Left lung (tissue), 10 donors: ENCODE results near the gene C1QTNF8. TPM values are rescaled to one million over a fixed set of nuclear protein-coding genes. Genes with fewer than 3 reads are reported as not detected.

ENCODE experiments used
- ATAC-seq: fragments of 200-7000 bp; cut with Tn5 transposase; one replicate; pipeline ENCODE4 v1.9.1; 2020; ENCODE audit warnings: moderate library complexity
- DNase-seq, 4 donors: peaks; one replicate each; pipeline ENCODE4 v3.0.0-alpha.2; 2013 to 2020
- H3K27ac ChIP-seq, 2 donors: fragments of 200-600 bp; sonication (generic) in 1 of 2; one replicate each; pipeline versions ENCODE4 v1.5.0 to v1.8.0; 2020 to 2021
- H3K27me3 ChIP-seq, 2 donors: fragments of 200-600 bp; sonication (generic) in 1 of 2; one replicate each; pipeline versions ENCODE4 v1.5.0 to v1.8.0; 2020 to 2021
- H3K36me3 ChIP-seq, 2 donors: fragments of 200-600 bp; sonication (generic) in 1 of 2; one replicate each; pipeline versions ENCODE4 v1.5.0 to v1.8.0; 2020 to 2021
- H3K4me1 ChIP-seq, 2 donors: fragments of 200-600 bp; one replicate each; pipeline ENCODE4 v1.8.0; 2021
- H3K4me3 ChIP-seq, 2 donors: fragments of 200-600 bp; sonication (generic) in 1 of 2; one replicate each; pipeline versions ENCODE4 v1.5.0 to v1.8.0; 2020 to 2021; ENCODE audit warnings: mild to moderate bottlenecking in 1 of 2
- H3K9me3 ChIP-seq, 2 donors: fragments of 200-600 bp; sonication (generic) in 1 of 2; one replicate each; pipeline versions ENCODE4 v1.5.0 to v1.8.0; 2020 to 2021
- CTCF ChIP-seq, 2 donors: fragments of 200-600 bp; sonication (generic) in 1 of 2; IDR thresholded peaks; one replicate each; pipeline versions ENCODE4 v1.5.0 to v1.8.0; 2021; ENCODE audit warnings: antibody characterized with exemption in 2 of 2
- intact Hi-C, 2 donors: fragments of 100-400 bp; cut with DNase I; formaldehyde crosslinking; loops; one replicate each; pipeline versions ENCODE4 v1.11.2 to v1.14.2; 2022
- polyA plus RNA-seq, 6 donors: library from polyadenylated mRNA; unstranded; fragments of 120-200 nt; gene quantifications; one replicate each; pipeline ENCODE4 v1.2.1, GENCODE V29; 2013; ENCODE audit not compliant: insufficient read length in 6 of 6
- total RNA-seq, 2 donors: library from RNA; stranded (reverse); fragmentation: NEBNext Ultra II Directional; extraction: Animal tissue kit (Norgen Biotek cat#: 25700); gene quantifications; one replicate each; pipeline ENCODE4 v1.2.1, GENCODE V29; 2021
- donor health status: DM: no; HTN: yes; CAD: no.
- donor health status: DM: no; HTN: no; CAD: no.

Gene C1QTNF8
- total and polyA plus RNA-seq, 8 donors, result 0.10 to 0.23 (median 0.10) TPM; not detected in 5

GRCh38 chr16:1053700-1054368 is 42.2 kb downstream of the C1QTNF8 start:
- Histone ChIP-seq H3K36me3 (no peaks in the 10 kb centered on the region), H3K27me3 (peaks cover 0 to 95% of the 10 kb centered on the region in 2 donors), H3K27ac (no peak overlapping the region), H3K4me3 (no peak overlapping the region), H3K4me1 (no peaks in the 10 kb centered on the region), H3K9me3 (peaks cover 0 to 3% of the 10 kb centered on the region in 2 donors)
- TF ChIP-seq CTCF (IDR thresholded peaks at IDR 0.05), result no peak
- no peak for DNase-seq
- intact Hi-C loops, result no loop called here
- ATAC-seq, result no peak

- no peak for DNase-seq
- intact Hi-C loops, result no loop called here
- Histone ChIP-seq H3K4me3 (no peak overlapping the region), H3K27ac (no peak overlapping the region), H3K4me1 (no peaks in the 10 kb centered on the region), H3K36me3 (no peaks in the 10 kb centered on the region), H3K27me3 (peaks cover 0 to 95% of the 10 kb centered on the region in 2 donors), H3K9me3 (peaks cover 0 to 2% of the 10 kb centered on the region in 2 donors)
- ATAC-seq, result no peak
- no peak for TF ChIP-seq CTCF (IDR thresholded peaks at IDR 0.05)
Measured at GRCh38 chr16:1053121-1053521, 42.9 kb downstream of the C1QTNF8 start.

GRCh38 chr16:1052721-1053120 is 43.3 kb downstream of the C1QTNF8 start:
- ATAC-seq (no peak), DNase-seq (no peak)
- Histone ChIP-seq H3K4me3 (no peak overlapping the region), H3K36me3 (no peaks in the 10 kb centered on the region), H3K9me3 (peaks cover 0 to 2% of the 10 kb centered on the region in 2 donors), H3K27me3 (peaks cover 0 to 95% of the 10 kb centered on the region in 2 donors), H3K27ac (no peak overlapping the region), H3K4me1 (no peaks in the 10 kb centered on the region)
- no peak for TF ChIP-seq CTCF (IDR thresholded peaks at IDR 0.05)
- intact Hi-C loops, result no loop called here

GRCh38 chr16:1051446-1051845 is 44.6 kb downstream of the C1QTNF8 start:
- intact Hi-C loops, result no loop called here
- H3K4me1 ChIP-seq, result no peaks in the 10 kb centered on the region

GRCh38 chr16:1050921-1051320 is 45.1 kb downstream of the C1QTNF8 start:
- intact Hi-C loops, result no loop called here
- DNase-seq, result no peak
- Histone ChIP-seq H3K36me3 (no peaks in the 10 kb centered on the region), H3K27me3 (peaks cover 2 to 100% of the 10 kb centered on the region in 2 donors), H3K9me3 (no peaks in the 10 kb centered on the region), H3K27ac (no peak overlapping the region), H3K4me3 (no peak overlapping the region), H3K4me1 (no peaks in the 10 kb centered on the region)
- no peak for ATAC-seq
- no peak for TF ChIP-seq CTCF (IDR thresholded peaks at IDR 0.05)

More at GRCh38 chr16:1051446-1051845, 44.6 kb downstream of the C1QTNF8 start:
- ATAC-seq (no peak), DNase-seq (no peak)
- Histone ChIP-seq H3K27me3 (peaks cover 0 to 98% of the 10 kb centered on the region in 2 donors), H3K4me3 (no peak overlapping the region), H3K9me3 (peaks cover 0 to 2% of the 10 kb centered on the region in 2 donors), H3K36me3 (no peaks in the 10 kb centered on the region), H3K27ac (no peak overlapping the region)
- TF ChIP-seq CTCF (IDR thresholded peaks at IDR 0.05), result no peak
